OCI-LY7 (cell line): Measurements from ENCODE around the gene CDC42BPB. TPM values are rescaled to one million over a fixed set of nuclear protein-coding genes. Genes with fewer than 3 reads are reported as not detected.

ENCODE experiments used
- BruUV-seq: library from RNA; stranded (reverse); fragments of 400-500 nt; replicated peaks from 2 replicates; lab custom pipeline; 2021; lab: Mats Ljungman, UMichigan
- CTCF ChIA-PET: fragments of 300-600 bp; sonication (Branson Sonifier 250); formaldehyde crosslinking; loops from one replicate; lab custom pipeline; 2022; ENCODE audit warnings: antibody characterized with exemption; ENCODE audit not compliant: unreplicated experiment; lab: Charles Lee
- POLR2A ChIA-PET: fragments of 300-600 bp; sonication (Branson Sonifier 250); formaldehyde crosslinking; loops from one replicate; lab custom pipeline; 2022; ENCODE audit warnings: antibody characterized with exemption; lab: Charles Lee
- DNase-seq: peaks from one replicate; pipeline ENCODE4 v3.0.0-alpha.2; 2015; ENCODE audit warnings: low spot score
- H2AFZ ChIP-seq: fragments of 200-600 bp; sonication (generic), shearing (Covaris generic); 2 replicates; pipeline ENCODE4 v1.6.1; 2014; ENCODE audit warnings: mild to moderate bottlenecking, antibody characterized with exemption, low read length, moderate library complexity
- H3K27ac ChIP-seq: fragments of 200-600 bp; sonication (generic); 2 replicates; pipeline ENCODE4 v1.5.1; 2014; ENCODE audit warnings: mixed run types, low read depth, mild to moderate bottlenecking, moderate library complexity, low read length, inconsistent platforms; ENCODE audit not compliant: poor library complexity, severe bottlenecking
- H3K36me3 ChIP-seq: fragments of 200-600 bp; sonication (generic); 2 replicates; pipeline ENCODE4 v1.6.1; 2014; ENCODE audit warnings: mild to moderate bottlenecking, antibody characterized with exemption, low read length, moderate library complexity, mixed read lengths; ENCODE audit not compliant: insufficient read depth
- H3K4me1 ChIP-seq: fragments of 200-600 bp; sonication (generic); 2 replicates; pipeline ENCODE4 v1.5.1; 2014; ENCODE audit warnings: mild to moderate bottlenecking, low read length; ENCODE audit not compliant: insufficient read depth, poor library complexity, severe bottlenecking
- H3K4me2 ChIP-seq: fragments of 200-600 bp; sonication (generic); 2 replicates; pipeline ENCODE4 v1.6.1; 2014; ENCODE audit warnings: mild to moderate bottlenecking, low read length
- H3K4me3 ChIP-seq: fragments of 200-600 bp; sonication (generic); 2 replicates; pipeline ENCODE4 v1.5.1; 2014; ENCODE audit warnings: mild to moderate bottlenecking, low read depth, low read length; ENCODE audit not compliant: poor library complexity, severe bottlenecking
- H3K79me2 ChIP-seq: fragments of 200-600 bp; sonication (generic); 2 replicates; pipeline ENCODE4 v1.6.1; 2016; ENCODE audit warnings: low read depth, mild to moderate bottlenecking, low read length, moderate library complexity, mixed read lengths; ENCODE audit not compliant: insufficient read depth
- H3K9me2 ChIP-seq: fragments of 200-600 bp; sonication (generic); 2 replicates; pipeline ENCODE4 v1.6.1; 2016; ENCODE audit warnings: mild to moderate bottlenecking, low read length, mixed read lengths; ENCODE audit not compliant: insufficient read depth
- H3K9me3 ChIP-seq: fragments of 200-600 bp; sonication (generic); 2 replicates; pipeline ENCODE4 v1.6.1; 2014; ENCODE audit warnings: mild to moderate bottlenecking, mixed run types, low read length, mixed read lengths
- H4K20me1 ChIP-seq: fragments of 200-600 bp; sonication (generic); 2 replicates; pipeline ENCODE4 v1.6.1; 2014; ENCODE audit warnings: mild to moderate bottlenecking, antibody characterized with exemption, low read length, moderate library complexity, mixed read lengths; ENCODE audit not compliant: insufficient read depth
- CTCF ChIP-seq: fragments of 200-600 bp; sonication (generic); conservative IDR thresholded peaks from 2 replicates; pipeline ENCODE4 v1.5.1; 2014; ENCODE audit warnings: mild to moderate bottlenecking, antibody characterized with exemption, low read length, moderate library complexity, mixed read lengths
- EZH2phosphoT487 ChIP-seq: fragments of 200-600 bp; sonication (generic); IDR thresholded peaks from 2 replicates; pipeline ENCODE4 v1.6.1; 2018; ENCODE audit warnings: low read depth, borderline replicate concordance, mild to moderate bottlenecking, mixed run types, antibody characterized with exemption, low read length, moderate library complexity, mixed read lengths
- intact Hi-C: fragments of 100-400 bp; cut with micrococcal nuclease; formaldehyde crosslinking; loops from one replicate; pipeline ENCODE4 v1.10.0; 2022; ENCODE audit not compliant: unreplicated experiment
- total RNA-seq, 2 experiments: library from RNA; depleted of rRNA in 1 of 2; stranded (reverse); fragments of >200 nt in 1 of 2; shearing (Covaris generic) in 1 of 2; gene quantifications; 2 replicates each; pipeline ENCODE4 v1.2.3, GENCODE V29; 2014 to 2022

Gene CDC42BPB
- total RNA-seq, 2 experiments from 2014 or later = 0.03 to 0.46 TPM

GRCh38 chr14:102925646-102926045, 131.7 kb downstream of the CDC42BPB start:
- ChIA-PET CTCF (no interaction called here), POLR2A (no interaction called here)
- Histone ChIP-seq H3K9me3 (no peaks in the 10 kb centered on the region), H3K79me2 (no peaks in the 10 kb centered on the region), H3K9me2 (no peaks in the 10 kb centered on the region), H3K4me2 (no peak overlapping the region), H4K20me1 (no peaks in the 10 kb centered on the region), H3K27ac (no peak overlapping the region), H2AFZ (no peak overlapping the region), H3K4me1 (peaks cover 8% of the 10 kb centered on the region), H3K4me3 (no peak overlapping the region), H3K36me3 (no peaks in the 10 kb centered on the region)
- BruUV-seq = no TSS peak
- TF ChIP-seq EZH2phosphoT487 = no peak
- no peak for TF ChIP-seq CTCF
- no peak for DNase-seq
- intact Hi-C loops = no loop called here

GRCh38 chr14:102924632-102925588, 132.4 kb downstream of the CDC42BPB start:
- H3K4me2 ChIP-seq = no peak overlapping the region
- CTCF ChIA-PET = no interaction called here
- no TSS peak for BruUV-seq

More at GRCh38 chr14:102924632-102925588, 132.4 kb downstream of the CDC42BPB start:
- H3K9me2 ChIP-seq = no peaks in the 10 kb centered on the region
- H3K36me3 ChIP-seq = no peaks in the 10 kb centered on the region
- no peak for DNase-seq
- no peak overlapping the region for H3K4me3 ChIP-seq
- no peaks in the 10 kb centered on the region for H3K79me2 ChIP-seq
- intact Hi-C loops = no loop called here
- POLR2A ChIA-PET = interaction anchor here (0.5 to 0.8 kb wide), 2 partner anchors 11 to 235 kb away, joined by 3 read pairs; no protein-coding TSS in a partner anchor
- peaks cover 8% of the 10 kb centered on the region for H3K4me1 ChIP-seq
- no peak overlapping the region for H3K27ac ChIP-seq
- no peak overlapping the region for H2AFZ ChIP-seq
- TF ChIP-seq CTCF = no peak
- TF ChIP-seq EZH2phosphoT487 = no peak
- no peaks in the 10 kb centered on the region for H3K9me3 ChIP-seq
- no peaks in the 10 kb centered on the region for H4K20me1 ChIP-seq
